Erythroblast (primary cell): ENCODE results near the gene FTL.
A peak's percentile ranks its signal among the peaks of the same experiment; 100 is the strongest.

Experiments used
- GATA1 ChIP-seq: IDR thresholded peaks from 2 replicates; pipeline ENCODE4 v1.6.1; 2011; ENCODE audit warnings: low read depth, mild to moderate bottlenecking, control low read depth, low read length, moderate library complexity
- POLR2A ChIP-seq: IDR thresholded peaks from 2 replicates; pipeline ENCODE4 v1.6.1; 2011; ENCODE audit warnings: mild to moderate bottlenecking, low read length

DNA sequence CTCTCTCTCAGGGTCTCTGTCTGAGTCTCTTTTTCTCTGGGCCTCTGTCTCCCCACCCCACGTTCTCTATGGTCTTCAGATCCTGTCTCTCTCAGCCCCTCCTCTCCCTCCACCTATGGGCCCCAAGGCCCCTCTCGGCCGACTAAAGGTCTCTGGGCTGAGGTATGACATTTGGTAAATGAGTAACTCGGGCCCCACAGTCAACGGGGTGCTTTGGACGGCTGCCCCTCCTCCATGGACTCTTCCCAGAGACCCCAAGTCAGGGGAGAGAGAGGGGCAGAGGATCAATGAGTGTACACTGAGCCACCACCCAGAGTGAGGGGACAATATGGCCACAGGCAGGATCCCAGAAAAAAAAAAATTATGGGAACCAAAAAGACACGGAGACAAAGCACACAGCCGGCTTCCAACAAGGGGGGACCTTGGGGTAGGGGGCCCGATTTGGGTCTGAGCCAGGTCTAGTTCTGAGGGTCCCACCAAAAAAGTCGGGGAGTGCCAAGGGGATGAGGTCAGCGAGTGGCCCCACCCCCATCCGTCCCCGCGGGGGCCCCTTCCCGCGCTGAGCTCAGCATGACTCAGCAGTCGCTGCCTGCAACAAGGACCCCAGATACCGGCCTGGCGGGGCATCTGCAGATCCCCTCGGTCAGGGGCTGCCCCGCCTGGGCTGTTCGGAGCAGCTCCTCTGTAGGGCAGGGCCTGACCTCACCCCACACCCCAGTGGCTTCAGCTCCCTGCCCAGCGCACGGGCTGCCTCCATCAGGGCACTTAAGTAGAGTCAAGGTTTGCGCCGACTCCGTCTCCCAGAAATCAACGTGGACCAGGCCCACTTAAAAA, 1.5 kb upstream of the FTL start:
- peak; percentile 87 for TF ChIP-seq POLR2A
- no peak for TF ChIP-seq GATA1
